ENCODE data around the gene TNFSF10.

Gene TNFSF10

GRCh38 chr3:172478116-172478515 is 45.1 kb downstream of the TNFSF10 start:
- TF ChIP-seq CTCF (IDR thresholded peaks at IDR 0.05; ENCODE audit: insufficient read depth, low read length, poor library complexity, severe bottlenecking): no peak
- Histone ChIP-seq H3K36me3 (ENCODE audit: control insufficient read depth, insufficient read depth, low read length) (no peaks in the 10 kb centered on the region), H3K27me3 (replicated peaks; ENCODE audit: control insufficient read depth, insufficient read depth, low read length) (no peaks in the 10 kb centered on the region), H3K4me3 (replicated peaks; ENCODE audit: low read depth, low read length) (no peak overlapping the region)
- no peak for DNase-seq (ENCODE audit: extremely low read depth, insufficient read length)

GRCh38 chr3:172476347-172476746 is 46.9 kb downstream of the TNFSF10 start:
- TF ChIP-seq CTCF (IDR thresholded peaks at IDR 0.05; ENCODE audit: insufficient read depth, low read length, poor library complexity, severe bottlenecking): no peak
- Histone ChIP-seq H3K4me3 (replicated peaks; ENCODE audit: low read depth, low read length) (no peak overlapping the region; the same call in 1 of the 2 replicates), H3K36me3 (ENCODE audit: control insufficient read depth, insufficient read depth, low read length) (no peaks in the 10 kb centered on the region), H3K27me3 (replicated peaks; ENCODE audit: control insufficient read depth, insufficient read depth, low read length) (no peaks in the 10 kb centered on the region)
- DNase-seq (ENCODE audit: extremely low read depth, insufficient read length): no peak

- no peaks in the 10 kb centered on the region for H3K27me3 ChIP-seq (replicated peaks; ENCODE audit: control insufficient read depth, insufficient read depth, low read length)
- DNase-seq (ENCODE audit: extremely low read depth, insufficient read length): no peak
- no peak overlapping the region for H3K4me3 ChIP-seq (replicated peaks; ENCODE audit: low read depth, low read length)
- TF ChIP-seq CTCF (IDR thresholded peaks at IDR 0.05; ENCODE audit: insufficient read depth, low read length, poor library complexity, severe bottlenecking): no peak
- H3K36me3 ChIP-seq (ENCODE audit: control insufficient read depth, insufficient read depth, low read length): no peaks in the 10 kb centered on the region
Measured at GRCh38 chr3:172475703-172476102, 47.5 kb downstream of the TNFSF10 start.

GRCh38 chr3:172471903-172472302 is 51.3 kb downstream of the TNFSF10 start:
- Histone ChIP-seq H3K27me3 (replicated peaks; ENCODE audit: control insufficient read depth, insufficient read depth, low read length) (no peaks in the 10 kb centered on the region), H3K36me3 (ENCODE audit: control insufficient read depth, insufficient read depth, low read length) (no peaks in the 10 kb centered on the region), H3K4me3 (replicated peaks; ENCODE audit: low read depth, low read length) (no peak overlapping the region)
- DNase-seq (ENCODE audit: extremely low read depth, insufficient read length): no peak
- no peak for TF ChIP-seq CTCF (IDR thresholded peaks at IDR 0.05; ENCODE audit: insufficient read depth, low read length, poor library complexity, severe bottlenecking)

GRCh38 chr3:172470588-172470987 is 52.6 kb downstream of the TNFSF10 start:
- Histone ChIP-seq H3K36me3 (ENCODE audit: control insufficient read depth, insufficient read depth, low read length) (no peaks in the 10 kb centered on the region), H3K27me3 (replicated peaks; ENCODE audit: control insufficient read depth, insufficient read depth, low read length) (no peaks in the 10 kb centered on the region), H3K4me3 (replicated peaks; ENCODE audit: low read depth, low read length) (no peak overlapping the region)
- DNase-seq (ENCODE audit: extremely low read depth, insufficient read length): no peak
- TF ChIP-seq CTCF (IDR thresholded peaks at IDR 0.05; ENCODE audit: insufficient read depth, low read length, poor library complexity, severe bottlenecking): no peak

- Histone ChIP-seq H3K36me3 (ENCODE audit: control insufficient read depth, insufficient read depth, low read length) (no peaks in the 10 kb centered on the region), H3K4me3 (replicated peaks; ENCODE audit: low read depth, low read length) (no peak overlapping the region), H3K27me3 (replicated peaks; ENCODE audit: control insufficient read depth, insufficient read depth, low read length) (no peaks in the 10 kb centered on the region)
- TF ChIP-seq CTCF (IDR thresholded peaks at IDR 0.05; ENCODE audit: insufficient read depth, low read length, poor library complexity, severe bottlenecking): no peak
- DNase-seq (ENCODE audit: extremely low read depth, insufficient read length): no peak
Measured at GRCh38 chr3:172467170-172467824, 55.9 kb downstream of the TNFSF10 start.
